ENCODE results near the gene SLC35G6. TPM values are rescaled to one million over a fixed set of nuclear protein-coding genes. Genes with fewer than 3 reads are reported as not detected.
"Not testable (repeated sequence)": the region's sequence is repeated elsewhere in the genome, so short reads cannot be mapped to it uniquely, and the experiment has no call there.

Gene SLC35G6
- polyA plus RNA-seq (2012; ENCODE audit: missing spikeins), result 0.19 TPM

- FAIRE-seq; DNase-seq (ENCODE audit: insufficient read length): not testable (repeated sequence)
Measured at GRCh38 chr17:7481275-7481674, at the start of gene SLC35G6. TSS of gene SLC35G6 (plus strand) at chr17:7481446. CDS start at chr17:7481517, 71 bp downstream.

DNA sequence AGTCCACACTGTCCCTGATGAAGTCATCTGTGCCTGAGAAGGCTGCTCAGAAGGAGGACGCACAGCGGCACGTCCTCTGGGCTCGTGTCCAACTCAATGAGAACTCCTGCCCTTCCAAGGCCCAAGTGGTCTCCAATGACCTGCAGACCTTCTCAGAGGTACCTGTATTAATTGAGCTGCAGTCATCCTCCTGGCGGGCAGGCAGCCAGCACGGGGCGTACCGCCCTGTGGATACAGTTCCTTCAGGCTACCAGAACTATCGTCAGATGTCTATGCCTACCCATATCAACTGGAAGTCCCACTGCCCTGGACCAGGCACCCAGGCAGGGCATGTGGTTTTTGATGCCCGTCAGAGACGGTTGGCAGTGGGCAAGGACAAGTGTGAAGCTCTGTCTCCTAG is 49.0 kb upstream of the SLC35G6 start:
- FAIRE-seq (no peak), DNase-seq (ENCODE audit: insufficient read length) (no peak)
- TF ChIP-seq POLR2AphosphoS5 (IDR thresholded peaks at IDR 0.05; ENCODE audit: low read depth, low read length), result no peak
- TF ChIP-seq TAF1 (IDR thresholded peaks at IDR 0.05; ENCODE audit: borderline replicate concordance, low read depth, low read length), result no peak
- TF ChIP-seq POLR2A (IDR thresholded peaks at IDR 0.05; ENCODE audit: low read depth, low read length), result no peak

GRCh38 chr17:7435676-7436555 is 45.3 kb upstream of the SLC35G6 start:
- DNase-seq (ENCODE audit: insufficient read length) (no peak), FAIRE-seq (no peak)
- TF ChIP-seq POLR2AphosphoS5 (IDR thresholded peaks at IDR 0.05; ENCODE audit: low read depth, low read length) (no peak), POLR2A (IDR thresholded peaks at IDR 0.05; ENCODE audit: low read depth, low read length) (peak; percentile 40; the same call in 1 of the 2 replicates)

GRCh38 chr17:7436556-7437368 is 44.5 kb upstream of the SLC35G6 start:
- DNase-seq (ENCODE audit: insufficient read length) (no peak), FAIRE-seq (peak; percentile 80)
- TF ChIP-seq TAF1 (IDR thresholded peaks at IDR 0.05; ENCODE audit: borderline replicate concordance, low read depth, low read length) (no peak), POLR2A (IDR thresholded peaks at IDR 0.05; ENCODE audit: low read depth, low read length) (no peak), POLR2AphosphoS5 (IDR thresholded peaks at IDR 0.05; ENCODE audit: low read depth, low read length) (no peak)

- FAIRE-seq, result no peak
- TF ChIP-seq POLR2A (IDR thresholded peaks at IDR 0.05; ENCODE audit: low read depth, low read length), result no peak
- no peak for TF ChIP-seq POLR2AphosphoS5 (IDR thresholded peaks at IDR 0.05; ENCODE audit: low read depth, low read length)
- TF ChIP-seq TAF1 (IDR thresholded peaks at IDR 0.05; ENCODE audit: borderline replicate concordance, low read depth, low read length), result no peak
- no peak for DNase-seq (ENCODE audit: insufficient read length)
Measured at GRCh38 chr17:7437369-7437863, 43.8 kb upstream of the SLC35G6 start.

GRCh38 chr17:7437950-7438614 is 43.2 kb upstream of the SLC35G6 start:
- TF ChIP-seq TAF1 (IDR thresholded peaks at IDR 0.05; ENCODE audit: borderline replicate concordance, low read depth, low read length) (no peak), POLR2AphosphoS5 (IDR thresholded peaks at IDR 0.05; ENCODE audit: low read depth, low read length) (no peak), POLR2A (IDR thresholded peaks at IDR 0.05; ENCODE audit: low read depth, low read length) (no peak)
- DNase-seq (ENCODE audit: insufficient read length), result no peak
- no peak for FAIRE-seq

- TF ChIP-seq POLR2A (IDR thresholded peaks at IDR 0.05; ENCODE audit: low read depth, low read length), result no peak
- TF ChIP-seq POLR2AphosphoS5 (IDR thresholded peaks at IDR 0.05; ENCODE audit: low read depth, low read length), result no peak
- TF ChIP-seq TAF1 (IDR thresholded peaks at IDR 0.05; ENCODE audit: borderline replicate concordance, low read depth, low read length), result no peak
- FAIRE-seq, result peak; percentile 24
Measured at GRCh38 chr17:7438656-7439460, 42.4 kb upstream of the SLC35G6 start.

GRCh38 chr17:7439462-7440112 is 41.7 kb upstream of the SLC35G6 start, which contains the start of gene FGF11:
TSS of gene FGF11 (plus strand) at chr17:7439512. CDS start at chr17:7439621, 109 bp downstream.
- no peak for DNase-seq (ENCODE audit: insufficient read length)
- FAIRE-seq, result no peak
- TF ChIP-seq TAF1 (IDR thresholded peaks at IDR 0.05; ENCODE audit: borderline replicate concordance, low read depth, low read length) (no peak), POLR2AphosphoS5 (IDR thresholded peaks at IDR 0.05; ENCODE audit: low read depth, low read length) (no peak), POLR2A (IDR thresholded peaks at IDR 0.05; ENCODE audit: low read depth, low read length) (no peak)

More at GRCh38 chr17:7438656-7439460, 42.4 kb upstream of the SLC35G6 start:
- DNase-seq (ENCODE audit: insufficient read length), result no peak

DNA sequence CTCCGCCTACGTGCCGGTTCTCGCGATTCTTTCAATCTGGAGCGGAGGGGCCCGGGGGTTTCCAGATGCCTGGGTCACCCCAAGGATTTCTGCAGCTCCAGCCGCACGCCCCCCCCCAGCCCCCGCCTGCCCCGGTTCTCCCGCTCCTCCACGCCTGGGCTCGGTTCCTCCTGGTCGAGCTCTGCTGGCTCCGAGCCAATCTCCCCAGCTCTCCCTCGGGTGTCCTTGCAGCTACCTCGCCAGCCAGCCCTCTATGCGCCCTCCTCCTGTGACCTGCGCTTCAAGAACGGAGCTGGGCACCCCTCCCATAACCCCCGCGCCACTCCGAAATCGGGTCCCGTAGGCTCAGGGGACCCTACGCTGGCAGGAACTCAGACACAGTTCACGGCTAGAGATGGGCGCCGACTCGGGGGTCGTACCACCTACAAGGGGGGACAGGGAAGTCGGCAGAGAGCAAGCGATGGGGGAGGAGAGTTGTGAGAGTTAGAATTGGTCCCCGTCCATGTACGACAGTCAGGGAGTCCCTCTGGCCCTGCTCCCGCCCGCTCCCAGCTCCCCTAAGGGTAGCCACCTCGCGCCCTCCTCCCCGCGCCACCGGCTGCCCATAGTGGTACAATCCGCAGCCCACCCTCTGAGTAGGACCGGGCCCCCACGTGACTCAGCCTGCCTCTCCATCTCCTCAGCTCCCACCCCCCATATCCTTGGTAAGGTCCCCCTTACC is 41.0 kb upstream of the SLC35G6 start:
- FAIRE-seq (peak; percentile 84), DNase-seq (ENCODE audit: insufficient read length) (no peak)
- TF ChIP-seq POLR2A (IDR thresholded peaks at IDR 0.05; ENCODE audit: low read depth, low read length) (no peak), POLR2AphosphoS5 (IDR thresholded peaks at IDR 0.05; ENCODE audit: low read depth, low read length) (no peak), TAF1 (IDR thresholded peaks at IDR 0.05; ENCODE audit: borderline replicate concordance, low read depth, low read length) (no peak)
